Upper lobe of left lung (tissue), 6 donors: ENCODE measurements around the gene MEGF6. TPM values are rescaled to one million over a fixed set of nuclear protein-coding genes. Genes with fewer than 3 reads are reported as not detected.

Source experiments
- ATAC-seq, 2 donors: fragments of 200-7000 bp; cut with Tn5 transposase; one replicate each; pipeline ENCODE4 v1.9.1; 2022; ENCODE audit warnings: mild to moderate bottlenecking in 2 of 2, moderate library complexity in 2 of 2; ENCODE audit not compliant: low FRiP score in 2 of 2
- DNase-seq, 2 donors: peaks; one replicate each; pipeline ENCODE4 v3.0.0-alpha.2; 2019 to 2020
- H3K27ac ChIP-seq, 4 donors: fragments of 200-600 bp; sonication (generic); one replicate each; pipeline ENCODE4 v1.5.1; 2016 to 2019
- H3K27me3 ChIP-seq, 4 donors: fragments of 200-600 bp; sonication (generic); one replicate each; pipeline ENCODE4 v1.5.1; 2017 to 2019
- H3K36me3 ChIP-seq, 4 donors: fragments of 200-600 bp; sonication (generic); one replicate each; pipeline ENCODE4 v1.5.1; 2016 to 2019
- H3K4me1 ChIP-seq, 4 donors: fragments of 200-600 bp; sonication (generic); one replicate each; pipeline ENCODE4 v1.5.1; 2018 to 2019
- H3K4me3 ChIP-seq, 4 donors: fragments of 200-600 bp; sonication (generic); one replicate each; pipeline ENCODE4 v1.5.1; 2017 to 2019; ENCODE audit warnings: mild to moderate bottlenecking in 2 of 4, moderate library complexity in 1 of 4
- H3K9me3 ChIP-seq, 4 donors: fragments of 200-600 bp; sonication (generic); one replicate each; pipeline ENCODE4 v1.5.1; 2018 to 2019
- EP300 ChIP-seq, 4 donors: sonication (generic); formaldehyde crosslinking; IDR thresholded peaks; one replicate each; pipeline ENCODE4 v1.5.1; 2017; ENCODE audit warnings: antibody characterized with exemption in 4 of 4, control low read depth in 2 of 4
- POLR2A ChIP-seq, 4 donors: fragments of 450-650 bp; IDR thresholded peaks; one replicate each; pipeline ENCODE4 v1.5.1; 2016 to 2017; ENCODE audit warnings: antibody characterized with exemption in 4 of 4, mild to moderate bottlenecking in 2 of 4
- POLR2AphosphoS5 ChIP-seq, 2 donors: sonication (generic); formaldehyde crosslinking; IDR thresholded peaks; one replicate each; pipeline ENCODE4 v1.5.1; 2017; ENCODE audit warnings: antibody characterized with exemption in 2 of 2
- WGBS, 2 donors: methylation state at CpG; one replicate each; pipeline ENCODE4 v1.1.5; 2017 to 2018; 5-methylcytosine and 5-hydroxymethylcytosine counted together
- total RNA-seq, 6 donors: library from RNA; depleted of rRNA in 4 of 6; stranded (reverse); fragments of >200 nt in 4 of 6; gene quantifications; one replicate each; pipeline versions ENCODE4 v1.1.0 to v1.2.1, GENCODE V29; 2016 to 2021
- TF ChIP-seq, protein P1 (sequence below), 6 experiments: fragments of 450-650 bp in 4 of 6; fragments of 200-600 bp in 2 of 6; sonication (generic) in 2 of 6; IDR thresholded peaks; one replicate each; pipeline ENCODE4 v1.5.1; 2016 to 2019; ENCODE audit warnings: antibody characterized with exemption in 6 of 6
- donor health status: DM: no; HTN: no; CAD: no; lungs with moderate emphysema.
- donor health status: DM: no; HTN: yes; CAD: no; lungs with severe emphysema.

The MEGF6 gene
- total RNA-seq, 6 donors from 2014 or later = 23.8 to 128 (median 83.5) TPM

DNA sequence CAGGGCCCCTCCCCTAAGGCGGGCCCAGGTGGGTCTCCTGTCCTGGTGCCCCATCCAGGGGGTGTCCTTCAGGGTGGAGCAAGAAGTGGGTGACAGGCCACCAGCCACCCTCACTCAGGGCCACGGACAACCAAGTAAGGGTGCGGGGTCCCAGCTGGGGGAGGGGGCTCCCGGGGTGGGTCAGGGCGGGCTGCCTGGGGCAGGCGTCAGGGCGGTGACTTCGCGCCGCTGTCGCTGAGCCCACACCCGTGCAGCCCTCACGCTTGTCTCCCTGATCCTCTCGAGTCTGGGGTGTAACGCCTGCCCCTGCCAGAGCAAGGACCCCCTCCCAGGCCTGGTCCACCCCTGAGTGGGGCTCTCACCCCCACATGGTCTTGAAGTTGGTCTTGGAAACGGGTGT is 134.6 kb downstream of the MEGF6 start:
- peak in 1 of 2 donors; percentile 76 for DNase-seq
- TF ChIP-seq POLR2AphosphoS5 (IDR thresholded peaks at IDR 0.05) = no peak
- TF ChIP-seq, protein P1, sequence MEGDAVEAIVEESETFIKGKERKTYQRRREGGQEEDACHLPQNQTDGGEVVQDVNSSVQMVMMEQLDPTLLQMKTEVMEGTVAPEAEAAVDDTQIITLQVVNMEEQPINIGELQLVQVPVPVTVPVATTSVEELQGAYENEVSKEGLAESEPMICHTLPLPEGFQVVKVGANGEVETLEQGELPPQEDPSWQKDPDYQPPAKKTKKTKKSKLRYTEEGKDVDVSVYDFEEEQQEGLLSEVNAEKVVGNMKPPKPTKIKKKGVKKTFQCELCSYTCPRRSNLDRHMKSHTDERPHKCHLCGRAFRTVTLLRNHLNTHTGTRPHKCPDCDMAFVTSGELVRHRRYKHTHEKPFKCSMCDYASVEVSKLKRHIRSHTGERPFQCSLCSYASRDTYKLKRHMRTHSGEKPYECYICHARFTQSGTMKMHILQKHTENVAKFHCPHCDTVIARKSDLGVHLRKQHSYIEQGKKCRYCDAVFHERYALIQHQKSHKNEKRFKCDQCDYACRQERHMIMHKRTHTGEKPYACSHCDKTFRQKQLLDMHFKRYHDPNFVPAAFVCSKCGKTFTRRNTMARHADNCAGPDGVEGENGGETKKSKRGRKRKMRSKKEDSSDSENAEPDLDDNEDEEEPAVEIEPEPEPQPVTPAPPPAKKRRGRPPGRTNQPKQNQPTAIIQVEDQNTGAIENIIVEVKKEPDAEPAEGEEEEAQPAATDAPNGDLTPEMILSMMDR (IDR thresholded peaks at IDR 0.05) = no peak
- TF ChIP-seq EP300 (IDR thresholded peaks at IDR 0.05) = no peak
- no peak for TF ChIP-seq POLR2A (IDR thresholded peaks at IDR 0.05)
- Histone ChIP-seq H3K9me3 (no peaks in the 10 kb centered on the region), H3K4me1 (no peaks in the 10 kb centered on the region), H3K4me3 (no peak overlapping the region), H3K27ac (no peak overlapping the region), H3K36me3 (no peaks in the 10 kb centered on the region), H3K27me3 (no peaks in the 10 kb centered on the region)
- ATAC-seq = no peak
- WGBS, 2 donors = 63 to 92% methylated on average over 1 to 16 of the region's 16 CpGs

- Histone ChIP-seq H3K9me3 (no peaks in the 10 kb centered on the region), H3K4me3 (no peak overlapping the region), H3K36me3 (no peaks in the 10 kb centered on the region), H3K4me1 (no peaks in the 10 kb centered on the region), H3K27ac (no peak overlapping the region), H3K27me3 (no peaks in the 10 kb centered on the region)
- TF ChIP-seq, protein P1 (IDR thresholded peaks at IDR 0.05) = no peak
- TF ChIP-seq EP300 (IDR thresholded peaks at IDR 0.05) (no peak), POLR2AphosphoS5 (IDR thresholded peaks at IDR 0.05) (no peak), POLR2A (IDR thresholded peaks at IDR 0.05) (no peak)
- peak in 1 of 2 donors; percentile 63 for DNase-seq
- no peak for ATAC-seq
- WGBS, 2 donors = 93 to 96% methylated on average over 2 to 10 of the region's 14 CpGs
These were observed 135.3 kb downstream of the MEGF6 start for GRCh38 chr1:3475839-3476573.

- 73 to 81% methylated on average over 6 to 10 of the region's 10 CpGs for WGBS, 2 donors
- TF ChIP-seq EP300 (IDR thresholded peaks at IDR 0.05) = no peak
- TF ChIP-seq POLR2A (IDR thresholded peaks at IDR 0.05) = no peak
- TF ChIP-seq, protein P1 (IDR thresholded peaks at IDR 0.05) = no peak
- TF ChIP-seq POLR2AphosphoS5 (IDR thresholded peaks at IDR 0.05) = no peak
These were observed 136.9 kb downstream of the MEGF6 start for GRCh38 chr1:3474421-3474820.

DNA sequence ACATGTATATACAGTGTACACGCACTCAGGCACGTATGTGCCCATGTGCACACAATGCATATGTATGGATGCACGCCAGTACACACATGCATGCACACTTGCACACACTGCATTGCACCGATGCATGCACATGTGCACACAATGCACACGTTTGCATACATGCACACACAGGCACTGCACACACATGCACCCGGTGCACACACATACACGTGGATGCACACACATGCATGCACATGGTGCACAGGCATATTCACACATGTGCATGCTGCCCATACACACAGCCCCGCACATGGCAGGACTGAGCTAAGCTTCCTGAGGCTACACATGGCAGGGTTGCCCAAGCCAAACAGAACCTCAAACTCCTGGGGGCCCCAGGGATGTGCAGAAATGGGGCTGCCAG is 137.3 kb downstream of the MEGF6 start:
- H3K4me1 ChIP-seq = no peaks in the 10 kb centered on the region
- no peak overlapping the region for H3K27ac ChIP-seq
- TF ChIP-seq POLR2A (IDR thresholded peaks at IDR 0.05) (no peak), EP300 (IDR thresholded peaks at IDR 0.05) (no peak), POLR2AphosphoS5 (IDR thresholded peaks at IDR 0.05) (no peak)
- TF ChIP-seq, protein P1 (IDR thresholded peaks at IDR 0.05) = no peak
- ATAC-seq (no peak), DNase-seq (peak in 1 of 2 donors; percentile 4)
- H3K36me3 ChIP-seq = peaks cover 0 to 5% (median 2%) of the 10 kb centered on the region in 4 donors
- H3K9me3 ChIP-seq = no peaks in the 10 kb centered on the region
- no peak overlapping the region for H3K4me3 ChIP-seq
- WGBS, 2 donors = 94 to 96% methylated on average over 7 to 8 of the region's 8 CpGs
- no peaks in the 10 kb centered on the region for H3K27me3 ChIP-seq

More at GRCh38 chr1:3474421-3474820, 136.9 kb downstream of the MEGF6 start:
- no peaks in the 10 kb centered on the region for H3K4me1 ChIP-seq
- no peaks in the 10 kb centered on the region for H3K27me3 ChIP-seq
- ATAC-seq = no peak
- H3K4me3 ChIP-seq = no peak overlapping the region
- H3K36me3 ChIP-seq = peaks cover 0 to 3% (median under 1%) of the 10 kb centered on the region in 4 donors
- no peaks in the 10 kb centered on the region for H3K9me3 ChIP-seq
- peak in 1 of 2 donors; percentile 72 for DNase-seq
- no peak overlapping the region for H3K27ac ChIP-seq
